ENCODE results near the gene IQGAP2. TPM values are rescaled to one million over a fixed set of nuclear protein-coding genes. Genes with fewer than 3 reads are reported as not detected.
"Not testable (repeated sequence)": the region's sequence is repeated elsewhere in the genome, so short reads cannot be mapped to it uniquely, and the experiment has no call there.

The IQGAP2 gene
- total RNA-seq, 1 experiment from 2014 or later = 8.3 TPM

GRCh38 chr5:76716456-76717157, 313.5 kb downstream of the IQGAP2 start:
- DNase-seq (ENCODE audit: low spot score) = no peak

DNA sequence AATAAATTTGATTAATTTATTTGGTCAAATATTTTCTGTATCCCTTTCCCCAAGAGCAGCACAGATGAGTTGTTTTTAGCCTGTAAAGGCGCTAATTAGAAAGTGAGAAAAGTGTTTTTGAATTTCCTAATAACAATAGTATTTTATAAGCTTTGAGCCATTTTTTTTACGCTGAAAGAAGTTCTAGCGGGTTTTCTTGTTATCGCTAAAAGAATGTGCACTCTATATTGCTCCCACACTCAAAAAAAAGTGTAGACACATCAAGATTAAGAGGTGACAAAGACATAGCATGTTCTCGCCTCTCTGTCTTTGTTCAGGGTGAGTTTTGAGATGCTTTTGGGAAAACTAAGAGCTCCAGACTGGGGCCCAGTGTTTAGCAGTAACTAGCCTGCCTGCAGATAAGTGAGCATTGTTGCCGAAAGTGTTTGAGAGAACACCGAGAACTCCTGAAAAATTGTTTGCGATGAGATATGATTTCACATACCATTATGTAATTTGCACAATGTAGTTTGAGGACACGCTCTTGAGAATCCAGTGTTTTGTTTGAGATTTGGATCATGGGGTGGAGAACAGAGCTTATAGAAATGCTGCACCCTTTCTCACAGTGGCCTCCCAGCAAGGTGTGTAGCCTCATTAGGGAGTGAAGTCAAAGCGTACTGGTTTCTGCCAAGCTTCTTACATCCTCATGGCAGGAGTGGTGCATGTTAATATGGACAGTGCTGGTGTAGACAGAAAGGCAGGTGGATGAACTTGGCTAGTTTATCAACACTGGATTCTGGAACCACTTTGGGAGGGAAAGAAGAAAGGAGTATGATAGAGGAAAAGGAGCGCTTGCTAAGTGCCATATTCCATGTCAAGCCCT, 314.4 kb downstream of the IQGAP2 start:
- DNase-seq (ENCODE audit: low spot score) = no peak

DNA sequence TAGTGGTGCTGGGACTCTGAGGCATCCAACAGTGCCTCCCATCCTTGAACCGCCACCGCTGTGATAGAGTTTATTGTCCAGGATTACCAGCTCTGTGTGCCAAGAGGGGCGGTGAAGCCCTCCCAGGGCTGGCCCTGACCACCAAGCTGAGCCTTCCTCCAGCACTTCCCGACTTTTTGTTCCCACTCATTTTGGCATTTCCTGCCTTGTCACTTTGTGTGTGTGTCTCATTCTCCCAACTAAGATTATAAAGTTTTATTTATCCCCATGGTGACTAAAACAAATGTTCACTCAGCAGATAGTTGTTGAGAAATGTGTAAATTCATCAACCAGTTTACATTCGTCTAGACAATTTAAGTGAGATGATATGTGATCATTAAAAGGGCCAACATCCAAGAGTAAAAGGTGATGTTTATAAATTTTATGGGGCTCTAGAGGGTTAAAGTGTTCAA, 315.3 kb downstream of the IQGAP2 start:
- no peak for DNase-seq (ENCODE audit: low spot score)

GRCh38 chr5:76718880-76719279, 315.8 kb downstream of the IQGAP2 start:
- no peak for DNase-seq (ENCODE audit: low spot score)

DNA sequence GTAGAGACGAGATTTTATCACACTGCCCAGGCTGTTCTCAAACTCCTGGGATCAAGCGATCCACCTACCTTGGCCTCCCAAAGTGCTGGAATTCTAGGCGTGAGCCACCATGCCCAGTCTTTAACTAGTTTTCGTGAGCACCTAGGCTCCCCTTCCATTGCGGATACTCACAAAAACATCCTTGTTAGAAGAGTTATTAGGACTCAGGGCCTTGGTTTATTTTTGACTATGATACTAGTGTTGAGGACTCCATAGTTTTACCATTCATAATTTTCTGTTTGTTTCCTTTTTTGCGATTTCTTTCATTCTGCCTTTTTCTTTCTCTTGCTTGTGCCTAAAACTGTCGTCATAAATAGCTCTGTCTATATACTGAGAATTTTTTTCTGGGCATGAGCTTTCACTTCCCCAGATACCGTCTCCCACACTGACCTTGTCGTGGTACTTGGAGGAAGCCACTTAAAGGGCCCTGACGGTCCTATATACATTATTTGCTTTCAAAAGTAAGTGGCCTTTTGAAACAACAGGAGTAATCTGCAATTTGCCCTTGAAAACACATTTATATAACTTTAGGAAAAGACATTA, 318.0 kb downstream of the IQGAP2 start:
- no peak for DNase-seq (ENCODE audit: low spot score)

DNA sequence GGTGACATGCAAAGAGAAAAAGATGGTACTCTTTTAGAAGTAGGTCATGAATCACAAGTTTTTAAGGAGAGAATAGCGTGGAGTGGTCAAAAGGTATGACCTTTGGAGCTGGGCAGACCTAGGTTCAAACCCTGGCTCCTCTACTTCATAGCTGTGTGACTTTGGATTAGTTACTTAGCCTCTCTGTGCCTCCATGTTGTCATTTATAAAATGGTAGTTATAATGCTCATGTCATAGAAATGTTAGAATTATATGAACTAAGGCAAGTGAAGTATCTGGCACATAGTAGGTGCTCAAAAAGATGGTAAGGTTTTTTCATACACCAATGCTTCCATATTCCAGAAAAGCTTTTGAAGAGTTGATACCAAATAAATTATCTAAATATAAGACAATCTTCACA, 320.2 kb downstream of the IQGAP2 start:
- no peak for DNase-seq (ENCODE audit: low spot score)

- no peak for DNase-seq (ENCODE audit: low spot score)
Observed at GRCh38 chr5:76723906-76724305, 320.8 kb downstream of the IQGAP2 start.

DNA sequence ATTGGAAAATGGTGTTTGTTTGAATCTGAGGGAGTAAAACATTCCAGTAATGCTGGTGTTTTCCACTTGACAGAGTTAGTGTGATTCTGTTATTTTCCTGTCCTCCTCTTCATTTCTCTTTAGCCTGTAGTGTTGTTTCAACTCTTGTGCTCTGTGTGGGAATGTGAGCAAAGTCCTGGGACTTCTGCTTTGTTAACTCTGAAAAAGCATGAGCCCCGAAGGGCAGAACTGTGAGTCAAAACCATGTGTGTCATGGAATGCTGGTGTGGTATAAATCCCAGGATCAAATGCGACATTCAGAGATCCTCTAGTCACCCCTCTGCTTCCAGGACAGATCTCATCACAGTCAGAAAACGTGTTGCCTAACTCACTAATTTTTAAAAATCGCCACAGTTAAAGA, 321.8 kb downstream of the IQGAP2 start:
- DNase-seq (ENCODE audit: low spot score) = no peak

DNA sequence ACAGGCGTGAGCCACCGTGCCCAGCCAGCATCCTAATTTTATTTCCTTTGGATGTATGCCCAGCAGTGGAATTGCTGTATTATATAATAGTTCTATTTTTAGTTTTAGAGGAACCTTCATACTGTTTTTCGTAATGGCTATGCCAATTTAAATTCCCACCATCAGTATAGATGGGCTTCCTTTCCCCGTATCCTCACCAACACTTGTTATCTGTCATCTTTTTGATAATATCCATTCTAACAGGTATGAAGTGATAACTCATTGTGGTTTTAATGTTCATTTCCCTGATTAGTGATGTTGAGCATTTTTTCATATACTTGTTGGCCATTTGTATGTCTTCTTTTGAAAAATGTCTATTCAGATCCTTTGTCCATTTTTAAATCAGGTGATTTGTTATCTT, 325.9 kb downstream of the IQGAP2 start:
- no peak for DNase-seq (ENCODE audit: low spot score)

DNA sequence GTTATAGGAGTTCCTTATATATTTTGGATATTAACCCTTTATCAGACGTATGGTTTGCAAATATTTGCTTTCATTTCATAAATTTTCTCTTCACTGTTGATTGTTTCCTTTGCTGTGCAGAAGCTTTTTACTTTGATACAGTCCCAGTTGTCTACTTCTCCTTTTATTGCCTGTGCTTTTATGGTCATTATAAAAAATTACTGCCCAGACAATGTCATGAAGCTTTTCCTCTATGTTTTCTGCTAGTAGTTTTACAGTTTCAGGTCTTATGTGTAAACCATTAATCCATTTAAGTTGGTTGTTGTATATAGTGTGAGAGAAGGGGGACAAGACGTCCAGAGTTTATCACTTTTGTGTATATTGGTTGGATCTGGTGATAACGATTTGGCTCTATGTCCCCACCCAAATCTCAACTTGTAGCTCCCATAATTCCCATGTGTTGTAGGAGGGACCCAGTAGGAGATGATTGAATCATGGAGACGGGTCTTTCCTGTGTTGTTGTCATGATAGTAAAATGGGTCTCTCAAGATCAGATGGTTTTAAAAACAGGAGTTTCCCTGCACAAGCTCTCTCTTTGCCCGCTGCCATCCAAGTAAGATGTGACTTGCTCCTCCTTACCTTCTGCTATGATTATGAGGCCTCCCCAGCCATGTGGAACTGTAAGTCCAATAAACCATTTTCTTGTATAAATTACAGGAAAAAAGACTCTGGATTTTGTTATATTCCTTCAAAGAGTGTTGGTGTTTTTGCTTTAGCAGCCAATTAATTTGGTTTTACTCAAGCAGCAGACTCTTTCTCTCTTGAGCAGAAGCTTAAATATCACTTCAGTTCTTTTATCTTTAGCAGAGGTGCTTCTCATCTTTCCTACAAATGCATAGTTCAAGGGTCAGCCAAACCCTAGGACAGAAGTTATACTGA, 326.5 kb downstream of the IQGAP2 start:
- no peak for DNase-seq (ENCODE audit: low spot score)

DNA sequence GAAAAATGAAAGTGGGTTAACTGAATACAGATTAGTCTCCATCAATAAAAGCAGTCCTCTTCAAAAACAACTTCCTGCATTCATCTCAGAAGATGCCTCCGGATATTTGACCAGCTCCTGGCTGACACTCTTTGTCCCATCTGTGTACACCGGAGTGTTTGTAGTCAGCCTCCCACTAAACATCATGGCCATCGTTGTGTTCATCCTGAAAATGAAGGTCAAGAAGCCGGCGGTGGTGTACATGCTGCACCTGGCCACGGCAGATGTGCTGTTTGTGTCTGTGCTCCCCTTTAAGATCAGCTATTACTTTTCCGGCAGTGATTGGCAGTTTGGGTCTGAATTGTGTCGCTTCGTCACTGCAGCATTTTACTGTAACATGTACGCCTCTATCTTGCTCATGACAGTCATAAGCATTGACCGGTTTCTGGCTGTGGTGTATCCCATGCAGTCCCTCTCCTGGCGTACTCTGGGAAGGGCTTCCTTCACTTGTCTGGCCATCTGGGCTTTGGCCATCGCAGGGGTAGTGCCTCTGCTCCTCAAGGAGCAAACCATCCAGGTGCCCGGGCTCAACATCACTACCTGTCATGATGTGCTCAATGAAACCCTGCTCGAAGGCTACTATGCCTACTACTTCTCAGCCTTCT, 329.4 kb downstream of the IQGAP2 start:
- no peak for DNase-seq (ENCODE audit: low spot score)

GRCh38 chr5:76733049-76733417, 329.9 kb downstream of the IQGAP2 start:
- no peak for DNase-seq (ENCODE audit: low spot score)

GRCh38 chr5:76735762-76736545, 332.9 kb downstream of the IQGAP2 start:
- no peak for DNase-seq (ENCODE audit: low spot score)

- no peak for DNase-seq (ENCODE audit: low spot score)
Observed at GRCh38 chr5:76736679-76737556, 333.8 kb downstream of the IQGAP2 start.

DNA sequence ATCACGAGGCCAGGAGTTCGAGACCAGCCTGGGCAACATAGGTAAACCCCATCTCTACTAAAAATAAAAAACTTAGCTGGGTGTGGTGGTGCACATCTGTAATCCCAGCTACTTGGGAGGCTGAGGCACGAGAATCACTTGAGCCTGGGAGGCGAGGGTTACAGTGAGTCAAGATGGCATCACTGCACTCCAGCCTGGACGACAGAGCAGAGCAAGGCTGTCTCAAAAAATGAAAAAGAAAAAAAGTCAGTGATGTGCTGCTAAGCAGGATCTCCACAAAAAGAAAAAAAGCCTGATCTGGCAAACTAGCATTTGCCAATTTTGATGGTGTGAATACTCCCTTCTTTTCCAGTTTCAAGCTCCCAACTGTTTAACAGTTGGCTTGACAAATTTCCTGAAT, 334.8 kb downstream of the IQGAP2 start:
- DNase-seq (ENCODE audit: low spot score) = no peak

GRCh38 chr5:76741506-76741905, 338.4 kb downstream of the IQGAP2 start:
- DNase-seq (ENCODE audit: low spot score) = not testable (repeated sequence)

GRCh38 chr5:76742583-76742982, 339.5 kb downstream of the IQGAP2 start:
- DNase-seq (ENCODE audit: low spot score) = no peak

DNA sequence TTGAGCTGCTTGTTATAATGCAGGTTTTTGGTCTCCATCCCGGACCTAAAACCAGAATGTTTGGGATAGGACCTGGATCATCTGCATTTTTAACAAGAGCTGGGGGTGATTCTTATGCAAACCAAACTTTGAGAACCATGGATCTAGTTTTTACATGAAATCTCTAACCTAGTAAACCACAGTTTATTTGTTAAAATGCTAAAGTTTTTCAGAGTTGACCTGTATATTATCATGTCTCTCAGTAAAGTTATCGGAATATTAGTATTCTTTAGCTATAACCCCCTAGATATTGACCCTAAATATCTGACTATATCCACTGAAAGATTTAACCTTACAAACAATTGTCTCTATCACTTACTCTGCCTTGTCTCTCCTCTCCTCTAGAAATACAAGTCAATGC, 341.5 kb downstream of the IQGAP2 start:
- no peak for DNase-seq (ENCODE audit: low spot score)

DNA sequence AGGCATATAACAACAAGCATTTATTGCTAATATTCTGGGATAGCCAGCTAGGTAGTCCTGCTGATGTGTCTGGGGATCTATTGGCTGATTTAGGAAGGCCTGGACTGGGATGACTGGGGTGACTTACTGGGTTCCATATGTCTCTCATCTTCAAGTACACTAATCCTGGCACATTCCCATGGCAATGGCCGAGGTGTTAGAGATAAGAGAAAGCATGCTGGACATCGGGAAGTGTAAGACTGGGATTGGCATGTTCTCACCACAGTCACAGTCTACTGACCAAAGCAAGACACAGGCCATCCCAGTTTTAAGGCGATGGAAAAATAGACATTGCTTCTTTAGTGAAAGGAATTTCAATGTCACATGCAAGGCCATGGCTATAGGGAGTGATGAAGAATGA, 342.6 kb downstream of the IQGAP2 start:
- no peak for DNase-seq (ENCODE audit: low spot score)

All from A172 (cell line).